GM12873 (cell line): ENCODE data around the gene TSPOAP1.

Experiments used
- CTCF ChIP-seq: IDR thresholded peaks from 2 replicates; pipeline ENCODE4 v1.5.1; 2012; ENCODE audit warnings: low read depth, mild to moderate bottlenecking, moderate library complexity, low read length, control low read depth; ENCODE audit not compliant: insufficient read depth; ENCODE audit errors: missing control alignments

TSPOAP1 gene

DNA sequence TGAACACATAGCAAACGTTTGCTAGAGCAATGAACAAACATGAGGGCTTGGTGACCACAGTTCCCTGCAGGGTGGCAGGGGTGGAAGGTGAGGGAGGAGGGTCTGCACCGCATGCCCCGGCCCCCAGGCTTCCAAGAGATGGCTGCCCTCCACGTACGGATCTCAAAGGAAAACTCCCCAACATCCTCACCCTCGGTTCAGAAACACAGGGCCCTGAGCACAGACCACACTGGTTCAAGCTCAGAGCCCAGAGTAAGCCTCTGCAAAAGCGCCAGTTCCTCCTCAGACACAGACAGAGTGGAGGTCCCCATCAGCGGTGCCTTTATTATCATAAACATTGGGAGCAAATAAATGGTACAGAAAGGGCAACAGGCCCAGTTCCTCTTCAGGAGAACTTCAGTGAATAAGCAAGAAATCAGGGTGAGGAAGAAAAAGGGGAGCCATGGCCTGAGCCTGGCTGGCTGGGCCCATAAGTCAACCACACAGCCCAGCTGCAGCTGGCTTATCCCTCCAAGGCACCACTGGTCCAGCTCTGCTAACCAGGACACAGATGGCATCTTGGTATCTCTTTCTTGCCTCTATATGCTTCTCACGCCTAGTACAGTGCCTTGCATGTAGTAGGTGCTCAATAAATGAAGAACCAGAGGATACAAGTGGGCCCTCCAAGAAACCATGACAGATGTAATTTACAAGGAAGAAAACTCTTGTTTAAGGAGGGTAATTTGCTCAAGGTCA, 58.9 kb downstream of the TSPOAP1 start:
- TF ChIP-seq CTCF = no peak

GRCh38 chr17:58268774-58269556, 59.6 kb downstream of the TSPOAP1 start:
- TF ChIP-seq CTCF = no peak

GRCh38 chr17:58268326-58268725, 60.3 kb downstream of the TSPOAP1 start:
- TF ChIP-seq CTCF = no peak

DNA sequence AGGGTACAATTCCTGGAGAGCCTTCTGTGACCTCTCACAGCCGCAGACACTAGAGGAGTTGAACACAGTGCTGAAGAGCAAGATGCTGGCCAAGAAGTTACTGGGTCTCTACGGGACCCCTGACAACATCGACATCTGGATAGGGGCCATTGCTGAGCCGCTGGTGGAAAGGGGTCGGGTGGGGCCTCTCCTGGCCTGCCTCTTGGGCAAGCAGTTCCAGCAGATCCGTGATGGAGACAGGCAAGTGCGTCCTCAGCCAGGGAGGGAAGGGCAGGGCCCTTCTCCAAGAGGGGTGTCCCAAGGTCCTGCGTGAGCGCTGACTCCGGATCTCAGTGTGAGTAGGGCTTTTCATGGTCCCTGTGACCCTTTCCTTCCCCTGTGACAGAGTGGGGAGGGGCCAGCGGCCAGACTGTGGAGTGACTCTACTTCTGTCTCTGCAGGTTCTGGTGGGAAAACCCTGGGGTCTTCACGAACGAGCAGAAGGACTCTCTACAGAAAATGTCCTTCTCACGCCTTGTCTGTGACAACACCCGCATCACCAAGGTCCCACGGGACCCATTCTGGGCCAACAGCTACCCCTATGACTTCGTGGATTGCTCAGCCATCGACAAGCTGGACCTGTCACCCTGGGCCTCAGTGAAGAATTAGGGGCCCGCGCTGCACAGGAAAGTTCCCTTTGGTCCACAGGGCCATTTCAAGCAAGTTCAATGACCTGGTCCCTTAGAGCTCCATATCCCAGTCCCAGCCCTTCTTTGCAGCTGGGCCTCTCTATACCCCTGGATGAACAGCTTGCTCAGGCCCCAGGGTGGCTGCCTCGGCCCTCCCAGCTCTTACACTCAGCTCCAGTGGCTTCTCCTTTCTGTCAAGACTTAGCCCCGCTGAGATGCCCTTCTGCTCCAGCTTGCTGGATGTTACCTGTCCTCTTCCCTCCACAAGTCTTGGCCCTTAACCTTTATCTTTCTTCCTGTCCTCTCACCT, 61.0 kb downstream of the TSPOAP1 start:
- no peak for TF ChIP-seq CTCF

GRCh38 chr17:58265902-58266875, 62.4 kb downstream of the TSPOAP1 start:
- no peak for TF ChIP-seq CTCF

GRCh38 chr17:58265271-58265670, 63.3 kb downstream of the TSPOAP1 start:
- no peak for TF ChIP-seq CTCF
